Measurements from ENCODE around the gene ADK. TPM values are rescaled to one million over a fixed set of nuclear protein-coding genes. Genes with fewer than 3 reads are reported as not detected.

The ADK gene
- total RNA-seq, 1 experiment from 2014 or later = 26.8 TPM

DNA sequence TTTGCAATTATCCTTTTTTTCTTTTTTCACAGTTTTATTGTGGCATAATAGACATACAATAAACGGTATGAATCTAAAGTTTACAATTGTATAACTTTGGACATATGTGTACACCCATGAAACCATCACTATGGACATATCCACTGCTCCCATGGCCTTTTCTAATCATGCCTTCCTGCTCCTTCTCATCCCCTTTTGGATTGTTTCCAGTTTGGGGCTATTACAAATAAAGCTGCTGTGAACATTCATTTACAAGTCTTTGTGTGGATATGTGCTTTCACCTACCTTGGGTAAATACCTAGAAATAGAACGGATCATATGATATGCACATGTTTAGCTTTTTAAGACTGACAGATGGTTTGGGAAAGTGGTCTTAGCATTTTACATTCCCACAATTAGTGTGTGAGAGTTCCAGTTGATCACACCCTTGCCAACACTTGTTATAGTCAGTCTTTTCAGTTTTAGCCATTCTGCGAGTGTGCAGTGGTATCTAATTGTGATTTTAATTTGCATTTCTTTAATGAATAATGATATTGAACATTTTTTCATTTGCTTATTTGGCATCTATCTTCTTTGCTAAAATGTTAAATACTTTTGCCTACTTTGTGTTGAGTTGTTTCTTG, 554.4 kb downstream of the ADK start:
- Mint-ChIP-seq H3K4me1 (no peaks in the 10 kb centered on the region), H3K27ac (no peak overlapping the region), H3K4me3 (no peak overlapping the region), H3K9me3 (no peaks in the 10 kb centered on the region; a peak in 2 of 5 replicates), H3K36me3 (ENCODE audit: insufficient read depth in 1 of 3, low read depth in 3 of 3) (no peaks in the 10 kb centered on the region; a peak in 1 of 7 replicates), H3K27me3 (ENCODE audit: low read depth) (no peaks in the 10 kb centered on the region)
- TF ChIP-seq, protein P1, sequence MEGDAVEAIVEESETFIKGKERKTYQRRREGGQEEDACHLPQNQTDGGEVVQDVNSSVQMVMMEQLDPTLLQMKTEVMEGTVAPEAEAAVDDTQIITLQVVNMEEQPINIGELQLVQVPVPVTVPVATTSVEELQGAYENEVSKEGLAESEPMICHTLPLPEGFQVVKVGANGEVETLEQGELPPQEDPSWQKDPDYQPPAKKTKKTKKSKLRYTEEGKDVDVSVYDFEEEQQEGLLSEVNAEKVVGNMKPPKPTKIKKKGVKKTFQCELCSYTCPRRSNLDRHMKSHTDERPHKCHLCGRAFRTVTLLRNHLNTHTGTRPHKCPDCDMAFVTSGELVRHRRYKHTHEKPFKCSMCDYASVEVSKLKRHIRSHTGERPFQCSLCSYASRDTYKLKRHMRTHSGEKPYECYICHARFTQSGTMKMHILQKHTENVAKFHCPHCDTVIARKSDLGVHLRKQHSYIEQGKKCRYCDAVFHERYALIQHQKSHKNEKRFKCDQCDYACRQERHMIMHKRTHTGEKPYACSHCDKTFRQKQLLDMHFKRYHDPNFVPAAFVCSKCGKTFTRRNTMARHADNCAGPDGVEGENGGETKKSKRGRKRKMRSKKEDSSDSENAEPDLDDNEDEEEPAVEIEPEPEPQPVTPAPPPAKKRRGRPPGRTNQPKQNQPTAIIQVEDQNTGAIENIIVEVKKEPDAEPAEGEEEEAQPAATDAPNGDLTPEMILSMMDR (conservative IDR thresholded peaks at IDR 0.05) = no peak
- no peak overlapping the region for H3T11ph ChIP-seq (ENCODE audit: low read length)
- no peak overlapping the region for H3K27ac ChIP-seq (ENCODE audit: insufficient read length, low read depth, low read length)
- no peak overlapping the region for H2BK120ac ChIP-seq (ENCODE audit: low read depth, low read length, poor library complexity, severe bottlenecking)
- H3K79me1 ChIP-seq (ENCODE audit: insufficient read depth, low read depth, low read length, poor library complexity, severe bottlenecking) = no peaks in the 10 kb centered on the region
- no peak overlapping the region for H4K91ac ChIP-seq (ENCODE audit: insufficient read length, low read depth, low read length)
- H3K4me1 ChIP-seq (ENCODE audit: insufficient read depth, low read length) = no peaks in the 10 kb centered on the region
- no peaks in the 10 kb centered on the region for H3K23me2 ChIP-seq (ENCODE audit: insufficient read length, low read depth, low read length, poor library complexity, severe bottlenecking)
- no peaks in the 10 kb centered on the region for H3K79me2 ChIP-seq (ENCODE audit: insufficient read depth, low read length)
- no peak overlapping the region for H2AFZ ChIP-seq (ENCODE audit: low read length)
- no peak overlapping the region for H3K14ac ChIP-seq (ENCODE audit: insufficient read depth, low read length)
- H4K20me1 ChIP-seq (ENCODE audit: control insufficient read depth, insufficient read depth, insufficient read length) = no peaks in the 10 kb centered on the region
- H2AK5ac ChIP-seq (ENCODE audit: insufficient read length, low read length) = no peak overlapping the region
- H3K23ac ChIP-seq (ENCODE audit: insufficient read length, low read depth, low read length) = no peak overlapping the region
- DNase-seq = no peak
- no peak overlapping the region for H3K4me2 ChIP-seq (ENCODE audit: insufficient read depth, insufficient read length, low read length)
- H2BK20ac ChIP-seq (ENCODE audit: low read depth, low read length, poor library complexity, severe bottlenecking) = no peak overlapping the region
- no peak overlapping the region for H2BK12ac ChIP-seq (ENCODE audit: insufficient read length, low read depth, low read length)
- H3K4ac ChIP-seq (ENCODE audit: low read depth, low read length) = no peak overlapping the region
- H3K56ac ChIP-seq (ENCODE audit: insufficient read length, low read depth, low read length) = no peak overlapping the region
- no CpG with 5 or more reads among the region's 3 CpGs for whole genome bisulfite sequencing (ENCODE audit: extremely low coverage, insufficient read length, low lambda C conversion rate)
- no peak overlapping the region for H2BK5ac ChIP-seq (ENCODE audit: insufficient read length, low read length)
- H2BK15ac ChIP-seq (ENCODE audit: low read depth, low read length) = no peak overlapping the region
- H3K9ac ChIP-seq (ENCODE audit: extremely low read depth, insufficient read length, low read length) = no peak overlapping the region
- H3K27me3 ChIP-seq (ENCODE audit: insufficient read depth, low read length) = no peaks in the 10 kb centered on the region
- H4K8ac ChIP-seq (replicated peaks; ENCODE audit: insufficient read length, low read depth, low read length) = no peak overlapping the region
- no peak overlapping the region for H4K5ac ChIP-seq (ENCODE audit: insufficient read length, low read depth, low read length)
- no peak overlapping the region for H3K18ac ChIP-seq (ENCODE audit: insufficient read length, low read depth, low read length)
- H3K9me3 ChIP-seq (ENCODE audit: control insufficient read depth, low read depth, low read length) = no peaks in the 10 kb centered on the region
